ENCODE results near the gene STX1A. TPM values are rescaled to one million over a fixed set of nuclear protein-coding genes. Genes with fewer than 3 reads are reported as not detected.

STX1A gene
- total RNA-seq, 2 donors from 2014 or later = 7.0 to 7.2 TPM

DNA sequence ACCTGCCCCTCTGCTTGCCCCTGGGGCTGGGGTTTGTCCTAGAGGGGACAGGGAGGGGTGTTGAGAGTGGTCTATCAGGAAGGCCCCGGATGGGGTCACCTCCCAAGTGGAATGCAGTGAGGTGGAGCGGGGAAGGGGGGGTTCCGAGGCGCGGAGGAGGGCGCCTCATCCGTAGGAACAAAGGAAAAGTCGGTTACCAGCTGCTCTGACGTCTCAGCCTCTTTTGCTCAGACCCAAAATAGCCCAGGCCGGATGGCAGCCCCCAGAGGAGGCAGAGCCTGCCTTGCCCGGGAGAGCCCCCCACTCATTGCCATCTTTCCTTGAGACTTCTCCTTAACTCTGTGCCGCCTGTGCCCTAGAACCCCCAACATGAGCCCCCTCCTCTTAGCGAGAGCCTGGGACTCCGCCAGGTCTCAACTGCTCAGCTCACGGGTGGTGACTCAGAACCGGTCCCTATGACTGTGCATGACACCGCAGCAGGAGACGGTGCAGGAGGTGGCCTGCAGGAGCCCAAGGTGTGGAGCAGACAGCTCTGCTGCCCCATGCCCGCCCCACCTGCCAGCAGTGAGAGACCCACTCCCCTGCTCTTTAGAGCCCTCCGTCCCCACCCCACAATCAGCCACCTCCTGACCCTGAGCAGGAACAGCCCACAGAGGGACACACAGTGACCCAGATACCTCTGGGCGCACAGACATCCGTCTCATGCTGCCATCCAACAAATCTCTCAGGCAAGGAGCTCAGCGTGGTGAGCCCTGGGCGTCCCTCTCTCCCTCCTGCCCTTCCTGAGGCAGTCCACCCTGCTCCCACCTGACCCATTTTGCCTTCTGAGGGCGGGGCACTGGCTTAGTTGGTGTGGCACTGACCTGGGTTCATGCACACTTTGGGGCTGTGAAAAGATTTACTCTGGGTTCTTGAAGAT lies 13.1 kb downstream of the STX1A start:
- no peak overlapping the region for H3K4me3 ChIP-seq
- no peak for DNase-seq
- peak overlapping the region; percentile 9 to 23 for H3K9ac ChIP-seq (ENCODE audit: low read depth in 2 of 2, low read length in 2 of 2)
- no peaks in the 10 kb centered on the region for H3K36me3 ChIP-seq
- no peak overlapping the region for H3K27ac ChIP-seq
- no peaks in the 10 kb centered on the region for H3K27me3 ChIP-seq
- TF ChIP-seq, protein P1, sequence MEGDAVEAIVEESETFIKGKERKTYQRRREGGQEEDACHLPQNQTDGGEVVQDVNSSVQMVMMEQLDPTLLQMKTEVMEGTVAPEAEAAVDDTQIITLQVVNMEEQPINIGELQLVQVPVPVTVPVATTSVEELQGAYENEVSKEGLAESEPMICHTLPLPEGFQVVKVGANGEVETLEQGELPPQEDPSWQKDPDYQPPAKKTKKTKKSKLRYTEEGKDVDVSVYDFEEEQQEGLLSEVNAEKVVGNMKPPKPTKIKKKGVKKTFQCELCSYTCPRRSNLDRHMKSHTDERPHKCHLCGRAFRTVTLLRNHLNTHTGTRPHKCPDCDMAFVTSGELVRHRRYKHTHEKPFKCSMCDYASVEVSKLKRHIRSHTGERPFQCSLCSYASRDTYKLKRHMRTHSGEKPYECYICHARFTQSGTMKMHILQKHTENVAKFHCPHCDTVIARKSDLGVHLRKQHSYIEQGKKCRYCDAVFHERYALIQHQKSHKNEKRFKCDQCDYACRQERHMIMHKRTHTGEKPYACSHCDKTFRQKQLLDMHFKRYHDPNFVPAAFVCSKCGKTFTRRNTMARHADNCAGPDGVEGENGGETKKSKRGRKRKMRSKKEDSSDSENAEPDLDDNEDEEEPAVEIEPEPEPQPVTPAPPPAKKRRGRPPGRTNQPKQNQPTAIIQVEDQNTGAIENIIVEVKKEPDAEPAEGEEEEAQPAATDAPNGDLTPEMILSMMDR (IDR thresholded peaks at IDR 0.05) = no peak
- intact Hi-C loops (cut with DNase I) = no loop called here
- H3K4me1 ChIP-seq = no peaks in the 10 kb centered on the region
- no peaks in the 10 kb centered on the region for H3K9me3 ChIP-seq

DNA sequence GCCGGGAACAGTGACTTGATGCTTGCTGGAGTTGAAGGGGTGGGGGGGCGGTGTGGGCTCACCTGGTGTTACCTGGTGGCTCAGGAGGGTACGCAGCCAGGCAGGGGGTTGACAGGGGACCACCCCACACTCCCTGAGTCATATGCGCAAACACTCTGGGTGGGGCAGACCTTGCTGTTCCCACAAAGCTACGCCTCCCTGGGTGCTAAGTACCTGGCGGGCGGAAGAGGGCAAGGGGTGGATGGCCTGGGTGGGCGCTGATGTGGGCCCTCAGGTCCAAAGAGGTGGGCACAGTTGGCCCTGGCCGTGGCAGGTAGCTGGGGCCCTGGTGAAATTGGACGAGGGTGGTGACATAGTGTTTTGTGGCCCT lies 13.9 kb downstream of the STX1A start:
- peak overlapping the region in 1 of 2 donors; percentile 9 for H3K9ac ChIP-seq (ENCODE audit: low read depth in 2 of 2, low read length in 2 of 2)
- H3K27ac ChIP-seq = no peak overlapping the region
- H3K36me3 ChIP-seq = no peaks in the 10 kb centered on the region
- TF ChIP-seq, protein P1 (IDR thresholded peaks at IDR 0.05) = no peak
- H3K4me1 ChIP-seq = no peaks in the 10 kb centered on the region
- no peaks in the 10 kb centered on the region for H3K9me3 ChIP-seq
- no peaks in the 10 kb centered on the region for H3K27me3 ChIP-seq
- intact Hi-C loops (cut with DNase I) = no loop called here
- H3K4me3 ChIP-seq = no peak overlapping the region
- DNase-seq = no peak

DNA sequence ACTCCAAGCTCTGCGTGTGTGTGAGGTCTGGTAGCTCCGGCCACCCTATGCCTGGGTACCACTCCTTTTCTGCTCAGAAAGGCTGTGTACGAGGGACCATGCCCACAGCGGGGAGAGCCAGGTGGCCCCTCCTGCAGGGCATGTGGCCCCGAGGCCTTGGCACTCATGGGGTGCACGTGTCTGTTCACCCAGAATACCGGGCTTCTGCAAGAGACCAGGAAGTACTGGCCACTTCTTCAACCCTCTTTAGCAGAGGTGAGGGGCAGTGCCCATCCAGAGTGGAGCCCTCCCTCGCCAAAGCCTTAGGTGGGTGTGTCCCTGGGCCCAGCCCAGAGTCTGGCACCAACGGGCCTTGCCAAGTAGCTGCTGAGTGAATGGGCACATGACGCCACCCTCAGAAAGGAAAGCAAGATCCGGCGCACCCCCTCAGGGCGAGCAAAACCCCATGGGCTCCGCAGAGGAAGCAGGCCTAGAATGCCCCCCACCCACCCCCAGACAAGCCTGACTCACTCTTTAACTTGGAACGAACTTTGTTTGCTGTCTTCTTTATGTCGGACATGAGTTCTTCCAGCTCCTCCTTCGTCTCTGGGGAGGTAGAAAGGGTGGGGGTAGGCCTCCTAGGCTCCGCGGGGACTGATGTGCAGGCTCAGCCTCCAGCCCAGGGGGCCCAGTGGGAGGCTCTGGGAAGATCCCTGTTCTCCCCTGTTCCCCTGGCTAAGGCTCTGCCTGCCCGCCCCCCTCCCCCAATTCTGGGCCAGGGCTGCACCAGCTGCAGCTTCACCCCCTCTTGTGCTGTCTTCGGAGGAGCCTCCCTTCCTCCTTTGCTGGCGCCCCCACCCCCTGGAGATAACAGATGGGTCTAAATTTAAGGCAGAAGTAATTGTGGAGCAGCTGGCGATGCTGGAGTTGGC lies 14.6 kb downstream of the STX1A start:
- no peak for DNase-seq
- TF ChIP-seq, protein P1 (IDR thresholded peaks at IDR 0.05) = no peak
- no peaks in the 10 kb centered on the region for H3K4me1 ChIP-seq
- H3K9me3 ChIP-seq = no peaks in the 10 kb centered on the region
- H3K4me3 ChIP-seq = no peak overlapping the region
- intact Hi-C loops (cut with DNase I) = no loop called here
- H3K27ac ChIP-seq = no peak overlapping the region
- H3K36me3 ChIP-seq = no peaks in the 10 kb centered on the region
- H3K9ac ChIP-seq (ENCODE audit: low read depth in 2 of 2, low read length in 2 of 2) = peak overlapping the region in 1 of 2 donors; percentile 51
- no peaks in the 10 kb centered on the region for H3K27me3 ChIP-seq

DNA sequence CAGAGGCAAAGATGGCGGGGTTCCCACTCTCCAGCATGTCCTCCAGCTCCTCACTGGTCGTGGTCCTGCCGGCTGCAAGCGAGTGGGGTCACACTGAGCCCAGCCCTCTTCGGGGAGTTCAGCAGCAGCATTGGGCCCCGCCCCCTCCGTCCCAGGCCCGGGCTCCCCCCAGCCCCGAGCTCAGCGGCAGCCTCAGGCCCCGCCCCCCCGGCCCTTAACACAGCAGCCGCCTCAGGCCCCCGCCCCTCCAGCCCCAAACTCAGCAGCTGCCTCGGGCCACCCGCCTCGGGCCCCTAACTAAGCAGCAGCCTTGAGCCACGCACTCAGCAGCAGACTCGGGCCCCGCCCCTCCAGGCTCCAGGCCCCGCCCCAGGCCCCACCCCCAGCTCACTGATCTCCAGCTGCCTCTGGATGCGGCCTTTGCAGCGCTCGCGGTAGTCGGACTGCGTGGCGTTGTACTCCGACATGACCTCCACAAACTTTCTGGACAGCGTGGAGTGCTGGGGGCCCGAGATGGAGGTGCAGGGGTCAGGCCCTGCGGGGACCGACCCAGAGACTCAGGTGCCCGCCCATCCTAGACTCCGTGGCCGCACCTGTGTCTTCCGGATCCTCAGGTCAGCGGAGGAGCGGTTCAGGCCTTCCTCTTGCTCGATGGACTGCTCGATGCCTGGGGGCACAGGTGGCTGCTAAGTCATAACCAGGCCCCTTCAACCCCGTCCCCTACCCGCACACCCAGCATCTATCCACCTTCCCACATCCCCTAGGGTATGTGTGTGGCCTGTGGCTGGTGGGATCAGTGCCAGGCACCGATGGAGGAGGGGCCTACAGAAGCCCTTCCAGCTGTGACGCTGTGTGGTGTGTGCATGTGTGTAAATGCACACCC lies 15.5 kb downstream of the STX1A start:
- intact Hi-C loops (cut with DNase I) = no loop called here
- peak overlapping the region; percentile 24 for H3K4me3 ChIP-seq
- no peaks in the 10 kb centered on the region for H3K9me3 ChIP-seq
- H3K4me1 ChIP-seq = no peaks in the 10 kb centered on the region
- no peaks in the 10 kb centered on the region for H3K27me3 ChIP-seq
- TF ChIP-seq, protein P1 (IDR thresholded peaks at IDR 0.05) = no peak
- peak overlapping the region in 1 of 2 donors; percentile 51 for H3K9ac ChIP-seq (ENCODE audit: low read depth in 2 of 2, low read length in 2 of 2)
- H3K27ac ChIP-seq = no peak overlapping the region
- peak; percentile 71 for DNase-seq
- no peaks in the 10 kb centered on the region for H3K36me3 ChIP-seq

DNA sequence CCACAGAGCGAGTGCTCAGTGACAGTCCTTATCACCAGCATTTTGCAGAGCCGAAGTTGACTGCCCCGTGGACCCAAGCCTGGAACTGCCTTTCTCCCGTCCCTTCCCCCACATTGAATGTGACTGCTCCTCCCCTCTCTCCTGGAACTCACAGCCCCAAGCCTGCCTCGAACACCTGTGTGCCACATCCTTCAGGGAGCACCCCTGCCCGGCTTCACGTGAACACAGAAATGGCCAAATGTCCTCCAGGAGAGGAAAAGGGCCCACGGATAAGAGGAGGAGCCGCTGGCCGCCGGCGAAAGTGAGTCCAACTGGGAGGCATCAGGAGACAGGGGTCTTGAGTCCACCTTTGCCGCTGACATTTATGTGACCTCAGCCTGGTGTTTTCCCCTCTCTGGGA lies 16.2 kb downstream of the STX1A start:
- Histone ChIP-seq H3K36me3 (no peaks in the 10 kb centered on the region), H3K9ac (ENCODE audit: low read depth in 2 of 2, low read length in 2 of 2) (no peak overlapping the region), H3K27ac (no peak overlapping the region), H3K4me1 (no peaks in the 10 kb centered on the region), H3K4me3 (no peak overlapping the region), H3K9me3 (no peaks in the 10 kb centered on the region), H3K27me3 (no peaks in the 10 kb centered on the region)
- TF ChIP-seq, protein P1 (IDR thresholded peaks at IDR 0.05) = no peak
- no peak for DNase-seq
- intact Hi-C loops (cut with DNase I) = no loop called here

Measured in colonic mucosa (tissue), 4 donors.